K562 (cell line): ENCODE results near the gene GLE1. TPM values are rescaled to one million over a fixed set of nuclear protein-coding genes. Genes with fewer than 3 reads are reported as not detected.

Experiments used
- ATAC-seq: fragments of 200-7000 bp; cut with Tn5 transposase; 3 replicates; pipeline ENCODE4 v1.9.1; 2020; ENCODE audit warnings: moderate library complexity
- BruUV-seq: library from RNA; stranded (reverse); fragments of 400-500 nt; replicated peaks from 2 replicates; lab custom pipeline; 2021; lab: Mats Ljungman, UMichigan
- CTCF ChIA-PET: fragments of 300-600 bp; formaldehyde crosslinking; extraction: SDS; loops from one replicate; lab custom pipeline; 2021; ENCODE audit warnings: low intra/inter-chr PET ratio; lab: Yijun Ruan, JAX
- POLR2A ChIA-PET: fragments of 300-600, 350-650 bp; sonication (Branson Sonifier 250); formaldehyde crosslinking; extraction: SDS; loops from one replicate; lab custom pipeline; 2021; ENCODE audit warnings: antibody characterized with exemption, inconsistent platforms; lab: Yijun Ruan, JAX
- DNase-seq, 4 experiments: peaks; one replicate each; pipeline versions ENCODE4 v3.0.0 to v3.0.0-alpha.2; 2011 to 2018; ENCODE audit warnings: low spot score in 3 of 4, mixed read lengths in 3 of 4; ENCODE audit errors: extremely low read depth in 1 of 4
- FAIRE-seq: peaks from 2 replicates; lab custom pipeline; 2011; peaks lifted over from hg19 to GRCh38; lab: Jason Lieb, UNC
- H2AFZ ChIP-seq: 2 replicates; pipeline ENCODE4 v1.6.0; 2011; ENCODE audit warnings: low read depth, low read length, control low read depth, inconsistent platforms
- H3K27ac ChIP-seq: fragments of 200-600 bp; 3 replicates; pipeline ENCODE4 v1.8.0; 2011; ENCODE audit warnings: low read depth, mild to moderate bottlenecking, control low read depth, inconsistent platforms, low read length, moderate library complexity, mixed read lengths; ENCODE audit errors: extremely low read depth
- H3K27me3 ChIP-seq, 2 experiments: fragments of 300-600 bp in 1 of 2; 2 replicates in 1 of 2; 3 replicates in 1 of 2; pipeline versions ENCODE4 v1.6.0 to v1.8.0; 2011; ENCODE audit warnings: inconsistent platforms in 2 of 2, low read length in 2 of 2, mild to moderate bottlenecking in 1 of 2, mixed read lengths in 1 of 2, moderate library complexity in 1 of 2; ENCODE audit not compliant: control insufficient read depth in 2 of 2, insufficient read depth in 2 of 2
- H3K36me3 ChIP-seq: fragments of 300-600 bp; 3 replicates; pipeline ENCODE4 v1.8.0; 2011; ENCODE audit warnings: mild to moderate bottlenecking, low read length, inconsistent platforms; ENCODE audit not compliant: control insufficient read depth, insufficient read depth
- H3K4me1 ChIP-seq, 2 experiments: fragments of 200-600 bp in 1 of 2; replicated peaks in 1 of 2; 2 replicates in 1 of 2; 3 replicates in 1 of 2; pipeline versions ENCODE4 v1.5.1 to v1.8.0; 2011; ENCODE audit warnings: inconsistent platforms in 2 of 2, low read length in 2 of 2, mild to moderate bottlenecking in 1 of 2, mixed read lengths in 1 of 2, moderate library complexity in 1 of 2; ENCODE audit not compliant: control insufficient read depth in 2 of 2, insufficient read depth in 2 of 2
- H3K4me2 ChIP-seq: 2 replicates; pipeline ENCODE4 v1.6.1; 2011; ENCODE audit warnings: low read length, control low read depth, inconsistent platforms, mixed read lengths; ENCODE audit not compliant: insufficient read depth
- H3K4me3 ChIP-seq: fragments of 200-600 bp; sonication (generic), shearing (Covaris generic); 2 replicates; pipeline ENCODE4 v1.5.1; 2016; ENCODE audit warnings: control low read depth, inconsistent platforms
- H3K79me2 ChIP-seq: fragments of 200-600 bp; 3 replicates; pipeline ENCODE4 v1.8.0; 2011; ENCODE audit warnings: low read length, inconsistent platforms; ENCODE audit not compliant: control insufficient read depth, insufficient read depth
- H3K9ac ChIP-seq, 2 experiments: 2 replicates each; pipeline versions ENCODE4 v1.6.0 to v1.6.1; 2011; ENCODE audit warnings: low read depth in 2 of 2, low read length in 2 of 2, control low read depth in 1 of 2, inconsistent platforms in 1 of 2, mild to moderate bottlenecking in 1 of 2, mixed read lengths in 1 of 2; ENCODE audit not compliant: insufficient read depth in 1 of 2
- H3K9me1 ChIP-seq: one replicate; pipeline ENCODE4 v1.6.0; 2011; ENCODE audit warnings: inconsistent platforms, mild to moderate bottlenecking, low read length, moderate library complexity; ENCODE audit not compliant: control insufficient read depth, insufficient read depth
- H3K9me3 ChIP-seq: replicated peaks from 2 replicates; pipeline ENCODE4 v1.5.1; 2011; ENCODE audit warnings: low read depth, low read length, inconsistent platforms; ENCODE audit not compliant: control insufficient read depth, insufficient read depth
- H4K20me1 ChIP-seq: replicated peaks from 2 replicates; pipeline ENCODE4 v1.6.1; 2011; ENCODE audit warnings: low read length, inconsistent platforms, mixed read lengths; ENCODE audit not compliant: control insufficient read depth, insufficient read depth
- ETV1 ChIP-seq: fragments of 450-650 bp; conservative IDR thresholded peaks from 2 replicates; pipeline ENCODE4 v1.6.1; 2016; ENCODE audit warnings: missing genetic modification characterization, control low read depth, low read depth, missing compliant biosample characterization
- GABPA ChIP-seq: fragments of 200-800 bp; sonication (Bioruptor generic); conservative IDR thresholded peaks from 2 replicates; pipeline ENCODE4 v1.6.1; 2016; ENCODE audit warnings: low read depth, missing genetic modification characterization, missing compliant biosample characterization
- GTF2A2 ChIP-seq: IDR thresholded peaks from 2 replicates; pipeline ENCODE4 v1.6.1; 2016; ENCODE audit warnings: mild to moderate bottlenecking, missing genetic modification characterization, missing compliant biosample characterization
- MCM5 ChIP-seq: fragments of 450-650 bp; IDR thresholded peaks from 2 replicates; pipeline ENCODE4 v1.6.1; 2016; ENCODE audit warnings: low read depth
- MLLT1 ChIP-seq, 2 experiments: fragments of 450-650 bp; IDR thresholded peaks; 2 replicates each; pipeline ENCODE4 v1.6.1; 2016
- RCOR1 ChIP-seq, 2 experiments: IDR thresholded peaks; 2 replicates each; pipeline ENCODE4 v1.6.1; 2012; ENCODE audit warnings: low read depth in 2 of 2, low read length in 2 of 2, borderline replicate concordance in 1 of 2, improper control_type of control experiment in 1 of 2
- RNF219 ChIP-seq: fragments of 250-450 bp; sonication (Bioruptor Pico); IDR thresholded peaks from 2 replicates; pipeline ENCODE4 v1.5.0; 2022; ENCODE audit warnings: mild to moderate bottlenecking
- SAFB ChIP-seq: fragments of 200-400 bp; formaldehyde crosslinking; IDR thresholded peaks from 2 replicates; pipeline ENCODE4 v1.6.1; 2017; ENCODE audit warnings: low read depth, low read length, borderline replicate concordance
- SIRT6 ChIP-seq: IDR thresholded peaks from one replicate; pipeline ENCODE4 v1.6.1; 2012; ENCODE audit warnings: low read depth, mild to moderate bottlenecking, control low read depth, inconsistent platforms, low read length, moderate library complexity
- SMARCC2 ChIP-seq: fragments of 450-650 bp; IDR thresholded peaks from 2 replicates; pipeline ENCODE4 v1.6.1; 2017; ENCODE audit warnings: antibody characterized with exemption, moderate library complexity, mild to moderate bottlenecking, low read depth
- THRAP3 ChIP-seq: fragments of 450-650 bp; IDR thresholded peaks from 2 replicates; pipeline ENCODE4 v1.6.1; 2016; ENCODE audit warnings: mild to moderate bottlenecking, inconsistent platforms, borderline replicate concordance
- USF2 ChIP-seq: sonication (generic); formaldehyde crosslinking; IDR thresholded peaks from 2 replicates; pipeline ENCODE4 v1.5.0; 2020; ENCODE audit warnings: missing genetic modification reagents
- ZBTB9 ChIP-seq: fragments of 450-650 bp; formaldehyde crosslinking; IDR thresholded peaks from 2 replicates; pipeline ENCODE4 v1.4.0; 2020; ENCODE audit warnings: mild to moderate bottlenecking, moderate library complexity
- ZNF717 ChIP-seq: fragments of 250-450 bp; sonication (Bioruptor Pico); IDR thresholded peaks from 2 replicates; pipeline ENCODE4 v1.5.0; 2021
- ZSCAN32 ChIP-seq: fragments of 450-650 bp; formaldehyde crosslinking; IDR thresholded peaks from 2 replicates; pipeline ENCODE4 v1.4.0; 2020; ENCODE audit warnings: mild to moderate bottlenecking, moderate library complexity
- WGBS: fragments of 100-300 bp; shearing (Covaris generic); methylation state at CpG from one replicate; pipeline ENCODE4 v1.1.6; 2016; ENCODE audit warnings: low coverage, mixed read lengths; ENCODE audit not compliant: insufficient coverage; ENCODE audit errors: missing lambda C conversion rate; 5-methylcytosine and 5-hydroxymethylcytosine counted together
- in situ Hi-C: fragments of 300-500 bp; cut with MboI; formaldehyde crosslinking; loops from 4 replicates; pipeline ENCODE4 v1.15.0; 2018; ENCODE audit warnings: inconsistent platforms, mixed read lengths
- intact Hi-C: fragments of 100-400 bp; cut with micrococcal nuclease; formaldehyde crosslinking; loops from 2 replicates; pipeline ENCODE4 v1.14.2; 2022
- polyA plus RNA-seq, 8 experiments: library from polyadenylated mRNA; depleted of rRNA in 4 of 8; stranded (reverse) in 5 of 8; unstranded in 3 of 8; fragments of >200 nt; fragmentation: Nextera tagmentation in 2 of 8; fragmentation: Illumina TruSeq in 1 of 8; extraction: Ambion mirVana in 2 of 8; extraction: Trizol in 1 of 8; gene quantifications; 2 replicates each; pipeline versions ENCODE4 v1.2.1 to v1.2.3, GENCODE V29; 2011 to 2014; ENCODE audit warnings: inconsistent platforms in 1 of 8, missing spikeins in 1 of 8
- total RNA-seq, 7 experiments: library from RNA; depleted of rRNA in 6 of 7; stranded (reverse); fragments of >200 nt in 6 of 7; fragmentation: Illumina TruSeq in 2 of 7; extraction: Trizol in 2 of 7; gene quantifications; 2 replicates each; pipeline versions ENCODE4 v1.2.1 to v1.2.3, GENCODE V29; 2011 to 2021; ENCODE audit warnings: low replicate concordance in 1 of 7

The GLE1 gene
- total and polyA plus RNA-seq, 9 of the 15 experiments (the other 6 are each of a cell fraction or from before 2014, with no cell fraction given): 15.9 to 44.8 (median 37.6) TPM

- TF ChIP-seq MLLT1 (IDR thresholded peaks at IDR 0.05): no peak
Observed at GRCh38 chr9:128456613-128457061, 47.9 kb upstream of the GLE1 start (continued).

GRCh38 chr9:128457207-128457606 lies 47.3 kb upstream of the GLE1 start:
- 39% methylated on average over 14 of the region's 14 CpGs for WGBS
- H3K4me2 ChIP-seq: peak overlapping the region; percentile 97
- no peak for FAIRE-seq
- in situ Hi-C loops (no loop called here), intact Hi-C loops (loop anchor here (5.0 kb wide), 1 partner anchor 35 kb away; no protein-coding TSS in a partner anchor)
- peaks cover 39% of the 10 kb centered on the region for H3K36me3 ChIP-seq
- H3K4me3 ChIP-seq: peak overlapping the region; percentile 79
- H3K4me1 ChIP-seq: peaks cover 6 to 26% of the 10 kb centered on the region in 2 experiments; a peak in 3 of 5 replicates
- H3K9me3 ChIP-seq: no peaks in the 10 kb centered on the region
- ATAC-seq: no peak
- H3K27me3 ChIP-seq: no peaks in the 10 kb centered on the region
- H2AFZ ChIP-seq: no peak overlapping the region
- H3K9ac ChIP-seq: peak overlapping the region in 1 of 2 experiments; percentile 93; a peak in 2 of 4 replicates
- no peak for DNase-seq
- ChIA-PET POLR2A (interaction anchor here (0.6 to 0.7 kb wide), 2 partner anchors 12 to 758 kb away, joined by 3 read pairs; no protein-coding TSS in a partner anchor), CTCF (no interaction called here)
- H3K9me1 ChIP-seq: peaks cover 7% of the 10 kb centered on the region
- peaks cover 34% of the 10 kb centered on the region for H3K79me2 ChIP-seq
- no peak overlapping the region for H3K27ac ChIP-seq
- TSS peak; percentile 36 for BruUV-seq
- no peaks in the 10 kb centered on the region; the same call in 1 of the 2 replicates for H4K20me1 ChIP-seq
- TF ChIP-seq SAFB: no peak
- TF ChIP-seq THRAP3: no peak
- TF ChIP-seq ZNF717 (CRISPR knock-in tag): no peak
- no peak for TF ChIP-seq MCM5
- TF ChIP-seq GTF2A2 (tag): no peak
- no peak for TF ChIP-seq USF2 (CRISPR knock-in tag)
- no peak for TF ChIP-seq SIRT6
- no peak for TF ChIP-seq GABPA (tag)
- TF ChIP-seq RNF219 (CRISPR knock-in tag): no peak
- no peak for TF ChIP-seq ZSCAN32
- TF ChIP-seq ZBTB9 (CRISPR knock-in tag): no peak
- no peak for TF ChIP-seq SMARCC2
- no peak for TF ChIP-seq RCOR1 (IDR thresholded peaks at IDR 0.05; ENCODE audit: borderline replicate concordance in 1 of 2, low read depth in 2 of 2, low read length in 2 of 2)
- no peak for TF ChIP-seq ETV1 (tag)
